Thyroid gland (tissue), 4 donors: ENCODE results near the gene LGR6.

Source experiments
- POLR2A ChIP-seq, 2 donors: fragments of 450-650 bp; IDR thresholded peaks; one replicate each; pipeline ENCODE4 v1.6.1; 2017; ENCODE audit warnings: antibody characterized with exemption in 2 of 2, mild to moderate bottlenecking in 2 of 2, moderate library complexity in 1 of 2
- TF ChIP-seq, protein P1 (sequence below), 6 experiments: fragments of 200-600 bp in 3 of 6; fragments of 450-650 bp in 3 of 6; sonication (generic) in 3 of 6; IDR thresholded peaks; one replicate each; pipeline ENCODE4 v1.5.1; 2016 to 2019; ENCODE audit warnings: antibody characterized with exemption in 6 of 6, mild to moderate bottlenecking in 2 of 6, inconsistent platforms in 1 of 6, moderate library complexity in 1 of 6

DNA sequence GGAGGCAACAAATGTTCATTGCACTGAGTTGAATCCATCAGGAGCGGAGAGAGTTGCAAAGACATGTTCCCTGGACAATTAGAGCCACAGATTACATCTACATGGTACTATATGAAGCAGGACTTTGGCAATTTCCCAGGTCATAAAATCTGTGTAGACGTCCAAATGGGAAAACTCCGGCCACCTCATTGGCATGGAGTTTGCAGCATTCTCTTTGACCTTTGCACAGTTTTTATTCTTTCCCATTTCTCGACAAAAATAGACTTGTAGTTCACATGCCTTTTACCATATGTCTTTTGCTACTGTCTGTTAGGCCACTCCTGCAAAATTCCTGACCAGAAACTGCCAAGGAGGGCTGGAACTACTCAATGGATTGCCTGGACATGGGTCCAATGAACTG lies 100.0 kb downstream of the LGR6 start:
- TF ChIP-seq POLR2A (IDR thresholded peaks at IDR 0.05), result no peak
- TF ChIP-seq, protein P1, sequence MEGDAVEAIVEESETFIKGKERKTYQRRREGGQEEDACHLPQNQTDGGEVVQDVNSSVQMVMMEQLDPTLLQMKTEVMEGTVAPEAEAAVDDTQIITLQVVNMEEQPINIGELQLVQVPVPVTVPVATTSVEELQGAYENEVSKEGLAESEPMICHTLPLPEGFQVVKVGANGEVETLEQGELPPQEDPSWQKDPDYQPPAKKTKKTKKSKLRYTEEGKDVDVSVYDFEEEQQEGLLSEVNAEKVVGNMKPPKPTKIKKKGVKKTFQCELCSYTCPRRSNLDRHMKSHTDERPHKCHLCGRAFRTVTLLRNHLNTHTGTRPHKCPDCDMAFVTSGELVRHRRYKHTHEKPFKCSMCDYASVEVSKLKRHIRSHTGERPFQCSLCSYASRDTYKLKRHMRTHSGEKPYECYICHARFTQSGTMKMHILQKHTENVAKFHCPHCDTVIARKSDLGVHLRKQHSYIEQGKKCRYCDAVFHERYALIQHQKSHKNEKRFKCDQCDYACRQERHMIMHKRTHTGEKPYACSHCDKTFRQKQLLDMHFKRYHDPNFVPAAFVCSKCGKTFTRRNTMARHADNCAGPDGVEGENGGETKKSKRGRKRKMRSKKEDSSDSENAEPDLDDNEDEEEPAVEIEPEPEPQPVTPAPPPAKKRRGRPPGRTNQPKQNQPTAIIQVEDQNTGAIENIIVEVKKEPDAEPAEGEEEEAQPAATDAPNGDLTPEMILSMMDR (IDR thresholded peaks at IDR 0.05), result no peak
